Embryonic facial prominence (tissue), 1 donor: Measurements from ENCODE around the gene TPO.
"Not testable (repeated sequence)": the region's sequence is repeated elsewhere in the genome, so short reads cannot be mapped to it uniquely, and the experiment has no call there.

Experiments used
- DNase-seq: peaks from one replicate; pipeline ENCODE4 v3.0.0-alpha.2; 2016; ENCODE audit errors: extremely low spot score

TPO gene

GRCh38 chr2:1553671-1554295 is 140.5 kb downstream of the TPO start:
- peak; percentile 16 for DNase-seq

- no peak for DNase-seq
Measured at GRCh38 chr2:1556286-1556685, 143.0 kb downstream of the TPO start.

- DNase-seq = no peak
Measured at GRCh38 chr2:1556776-1557466, 143.7 kb downstream of the TPO start.

- DNase-seq = no peak
Measured at GRCh38 chr2:1557467-1557820, 144.2 kb downstream of the TPO start.

GRCh38 chr2:1559589-1560175 is 146.4 kb downstream of the TPO start:
- DNase-seq = no peak

- no peak for DNase-seq
Measured at GRCh38 chr2:1561259-1561658, 148.0 kb downstream of the TPO start.

- DNase-seq = peak; percentile 56
Measured at GRCh38 chr2:1561811-1562421, 148.7 kb downstream of the TPO start.

- DNase-seq = no peak
Measured at GRCh38 chr2:1563084-1563857, 150.0 kb downstream of the TPO start.

GRCh38 chr2:1563943-1564891 is 151.0 kb downstream of the TPO start:
- DNase-seq = no peak

GRCh38 chr2:1567556-1568344 is 154.5 kb downstream of the TPO start:
- no peak for DNase-seq

- DNase-seq = not testable (repeated sequence)
Measured at GRCh38 chr2:1568345-1568668, 155.0 kb downstream of the TPO start.

- DNase-seq = no peak
Measured at GRCh38 chr2:1569879-1570450, 156.7 kb downstream of the TPO start.

GRCh38 chr2:1571477-1572417 is 158.5 kb downstream of the TPO start:
- DNase-seq = no peak

- DNase-seq = no peak
Measured at GRCh38 chr2:1572638-1573037, 159.4 kb downstream of the TPO start.

GRCh38 chr2:1577846-1578245 is 164.6 kb downstream of the TPO start:
- no peak for DNase-seq

GRCh38 chr2:1581257-1581964 is 168.1 kb downstream of the TPO start:
- not testable (repeated sequence) for DNase-seq

GRCh38 chr2:1581965-1582625 is 168.8 kb downstream of the TPO start:
- DNase-seq = no peak

GRCh38 chr2:1582891-1583341 is 169.7 kb downstream of the TPO start:
- no peak for DNase-seq
